ENCODE measurements around the gene PRICKLE2.

- TF ChIP-seq CTCF (IDR thresholded peaks at IDR 0.05) (no peak), POLR2A (IDR thresholded peaks at IDR 0.05) (no peak)
These were observed 4.9 kb downstream of the PRICKLE2 start for GRCh38 chr3:64220161-64220914.

Measured in right lobe of liver (tissue), 4 donors.